Measurements from ENCODE around the gene PTHLH.

The PTHLH gene

GRCh38 chr12:27972721-27973120, at the start of gene PTHLH:
TSS of gene PTHLH (minus strand) at chr12:27972733. CDS start at chr12:27969494, 3,239 bp downstream.
- no peak for TF ChIP-seq CTCF (IDR thresholded peaks at IDR 0.05; ENCODE audit: low read depth, low read length, missing control alignments)
- in situ Hi-C loops (cut with HindIII; ENCODE audit: low sequenced_read_pairs), result no loop called here
- no peak within 1 kb of the TSS for H3K4me3 ChIP-seq (ENCODE audit: low read depth, low read length)
- DNase-seq (ENCODE audit: low read depth), result no peak

GRCh38 chr12:28021704-28022103, 49.2 kb upstream of the PTHLH start:
- DNase-seq (ENCODE audit: low read depth), result no peak
- no peak for TF ChIP-seq CTCF (IDR thresholded peaks at IDR 0.05; ENCODE audit: low read depth, low read length, missing control alignments)
- H3K4me3 ChIP-seq (ENCODE audit: low read depth, low read length), result no peak overlapping the region
- in situ Hi-C loops (cut with HindIII; ENCODE audit: low sequenced_read_pairs), result no loop called here

GRCh38 chr12:28017873-28018255, 45.3 kb upstream of the PTHLH start:
- H3K4me3 ChIP-seq (ENCODE audit: low read depth, low read length), result no peak overlapping the region
- DNase-seq (ENCODE audit: low read depth), result no peak

GRCh38 chr12:28017126-28017872, 44.8 kb upstream of the PTHLH start:
- DNase-seq (ENCODE audit: low read depth), result no peak
- no peak for TF ChIP-seq CTCF (IDR thresholded peaks at IDR 0.05; ENCODE audit: low read depth, low read length, missing control alignments)
- no peak overlapping the region for H3K4me3 ChIP-seq (ENCODE audit: low read depth, low read length)
- in situ Hi-C loops (cut with HindIII; ENCODE audit: low sequenced_read_pairs), result no loop called here

More at GRCh38 chr12:28017873-28018255, 45.3 kb upstream of the PTHLH start:
- TF ChIP-seq CTCF (IDR thresholded peaks at IDR 0.05; ENCODE audit: low read depth, low read length, missing control alignments), result no peak
- in situ Hi-C loops (cut with HindIII; ENCODE audit: low sequenced_read_pairs), result no loop called here

GRCh38 chr12:28015165-28015564, 42.6 kb upstream of the PTHLH start:
- no peak overlapping the region for H3K4me3 ChIP-seq (ENCODE audit: low read depth, low read length)
- in situ Hi-C loops (cut with HindIII; ENCODE audit: low sequenced_read_pairs), result no loop called here
- DNase-seq (ENCODE audit: low read depth), result no peak

GRCh38 chr12:28014196-28014595, 41.7 kb upstream of the PTHLH start:
- no peak for TF ChIP-seq CTCF (IDR thresholded peaks at IDR 0.05; ENCODE audit: low read depth, low read length, missing control alignments)
- H3K4me3 ChIP-seq (ENCODE audit: low read depth, low read length), result no peak overlapping the region
- DNase-seq (ENCODE audit: low read depth), result no peak
- in situ Hi-C loops (cut with HindIII; ENCODE audit: low sequenced_read_pairs), result no loop called here

More at GRCh38 chr12:28015165-28015564, 42.6 kb upstream of the PTHLH start:
- TF ChIP-seq CTCF (IDR thresholded peaks at IDR 0.05; ENCODE audit: low read depth, low read length, missing control alignments), result no peak
